Measurements from ENCODE around the gene NUDT5.

DNA sequence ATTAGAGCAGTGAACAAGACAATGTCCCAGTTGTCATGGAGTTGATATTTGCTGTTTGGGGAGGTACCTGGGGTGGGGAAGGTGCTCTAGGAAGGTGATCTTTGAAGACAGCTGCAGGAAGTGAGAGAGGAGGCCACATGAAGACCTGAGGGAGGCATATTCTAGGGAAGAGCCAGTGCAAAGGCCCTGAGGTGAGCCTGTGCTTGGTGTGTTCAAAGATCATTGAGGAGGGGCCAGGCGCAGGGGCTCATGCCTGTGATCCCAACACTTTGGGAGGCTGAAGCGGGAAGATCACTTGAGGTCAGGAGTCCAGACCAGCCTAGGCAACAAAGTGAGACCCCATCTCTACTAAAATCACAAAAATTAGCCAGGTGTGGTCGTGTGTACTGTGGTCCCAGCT, 51.2 kb downstream of the NUDT5 start:
- TF ChIP-seq, protein P1, sequence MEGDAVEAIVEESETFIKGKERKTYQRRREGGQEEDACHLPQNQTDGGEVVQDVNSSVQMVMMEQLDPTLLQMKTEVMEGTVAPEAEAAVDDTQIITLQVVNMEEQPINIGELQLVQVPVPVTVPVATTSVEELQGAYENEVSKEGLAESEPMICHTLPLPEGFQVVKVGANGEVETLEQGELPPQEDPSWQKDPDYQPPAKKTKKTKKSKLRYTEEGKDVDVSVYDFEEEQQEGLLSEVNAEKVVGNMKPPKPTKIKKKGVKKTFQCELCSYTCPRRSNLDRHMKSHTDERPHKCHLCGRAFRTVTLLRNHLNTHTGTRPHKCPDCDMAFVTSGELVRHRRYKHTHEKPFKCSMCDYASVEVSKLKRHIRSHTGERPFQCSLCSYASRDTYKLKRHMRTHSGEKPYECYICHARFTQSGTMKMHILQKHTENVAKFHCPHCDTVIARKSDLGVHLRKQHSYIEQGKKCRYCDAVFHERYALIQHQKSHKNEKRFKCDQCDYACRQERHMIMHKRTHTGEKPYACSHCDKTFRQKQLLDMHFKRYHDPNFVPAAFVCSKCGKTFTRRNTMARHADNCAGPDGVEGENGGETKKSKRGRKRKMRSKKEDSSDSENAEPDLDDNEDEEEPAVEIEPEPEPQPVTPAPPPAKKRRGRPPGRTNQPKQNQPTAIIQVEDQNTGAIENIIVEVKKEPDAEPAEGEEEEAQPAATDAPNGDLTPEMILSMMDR (IDR thresholded peaks at IDR 0.05; ENCODE audit: insufficient read depth, low read length), result no peak
- TF ChIP-seq, protein P2, sequence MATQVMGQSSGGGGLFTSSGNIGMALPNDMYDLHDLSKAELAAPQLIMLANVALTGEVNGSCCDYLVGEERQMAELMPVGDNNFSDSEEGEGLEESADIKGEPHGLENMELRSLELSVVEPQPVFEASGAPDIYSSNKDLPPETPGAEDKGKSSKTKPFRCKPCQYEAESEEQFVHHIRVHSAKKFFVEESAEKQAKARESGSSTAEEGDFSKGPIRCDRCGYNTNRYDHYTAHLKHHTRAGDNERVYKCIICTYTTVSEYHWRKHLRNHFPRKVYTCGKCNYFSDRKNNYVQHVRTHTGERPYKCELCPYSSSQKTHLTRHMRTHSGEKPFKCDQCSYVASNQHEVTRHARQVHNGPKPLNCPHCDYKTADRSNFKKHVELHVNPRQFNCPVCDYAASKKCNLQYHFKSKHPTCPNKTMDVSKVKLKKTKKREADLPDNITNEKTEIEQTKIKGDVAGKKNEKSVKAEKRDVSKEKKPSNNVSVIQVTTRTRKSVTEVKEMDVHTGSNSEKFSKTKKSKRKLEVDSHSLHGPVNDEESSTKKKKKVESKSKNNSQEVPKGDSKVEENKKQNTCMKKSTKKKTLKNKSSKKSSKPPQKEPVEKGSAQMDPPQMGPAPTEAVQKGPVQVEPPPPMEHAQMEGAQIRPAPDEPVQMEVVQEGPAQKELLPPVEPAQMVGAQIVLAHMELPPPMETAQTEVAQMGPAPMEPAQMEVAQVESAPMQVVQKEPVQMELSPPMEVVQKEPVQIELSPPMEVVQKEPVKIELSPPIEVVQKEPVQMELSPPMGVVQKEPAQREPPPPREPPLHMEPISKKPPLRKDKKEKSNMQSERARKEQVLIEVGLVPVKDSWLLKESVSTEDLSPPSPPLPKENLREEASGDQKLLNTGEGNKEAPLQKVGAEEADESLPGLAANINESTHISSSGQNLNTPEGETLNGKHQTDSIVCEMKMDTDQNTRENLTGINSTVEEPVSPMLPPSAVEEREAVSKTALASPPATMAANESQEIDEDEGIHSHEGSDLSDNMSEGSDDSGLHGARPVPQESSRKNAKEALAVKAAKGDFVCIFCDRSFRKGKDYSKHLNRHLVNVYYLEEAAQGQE (IDR thresholded peaks at IDR 0.05; ENCODE audit: insufficient replicate concordance, low read depth), result no peak
- TF ChIP-seq GABPA (IDR thresholded peaks at IDR 0.05; ENCODE audit: low read depth) (no peak), SPI1 (IDR thresholded peaks at IDR 0.05; ENCODE audit: borderline replicate concordance, low read depth) (no peak)

Data from HL-60 (cell line).